ENCODE measurements around the gene IFNAR1.

DNA sequence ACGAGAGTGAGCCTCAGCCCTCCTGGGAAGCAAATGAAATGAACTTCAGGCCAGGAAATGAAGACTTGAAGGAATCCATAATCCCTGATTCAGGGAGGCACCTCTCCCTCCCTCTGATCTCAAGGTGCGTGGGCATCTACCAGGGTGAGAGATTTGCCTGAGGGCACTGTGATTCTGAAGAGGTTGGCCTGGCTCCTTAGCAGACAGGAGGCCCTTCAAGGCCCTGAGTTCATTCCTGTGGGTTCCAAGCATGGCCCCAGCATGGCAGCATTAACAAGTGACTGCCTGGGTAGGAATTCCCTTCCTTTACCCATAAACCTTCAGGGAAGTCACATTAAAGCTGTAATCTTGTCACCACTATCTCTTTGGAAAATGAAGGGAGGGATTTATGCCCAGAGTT lies 48.7 kb downstream of the IFNAR1 start:
- no peak for TF ChIP-seq EZH2 (IDR thresholded peaks at IDR 0.05; ENCODE audit: borderline replicate concordance, insufficient read depth, low read length, poor library complexity, severe bottlenecking)
- TF ChIP-seq, protein P1, sequence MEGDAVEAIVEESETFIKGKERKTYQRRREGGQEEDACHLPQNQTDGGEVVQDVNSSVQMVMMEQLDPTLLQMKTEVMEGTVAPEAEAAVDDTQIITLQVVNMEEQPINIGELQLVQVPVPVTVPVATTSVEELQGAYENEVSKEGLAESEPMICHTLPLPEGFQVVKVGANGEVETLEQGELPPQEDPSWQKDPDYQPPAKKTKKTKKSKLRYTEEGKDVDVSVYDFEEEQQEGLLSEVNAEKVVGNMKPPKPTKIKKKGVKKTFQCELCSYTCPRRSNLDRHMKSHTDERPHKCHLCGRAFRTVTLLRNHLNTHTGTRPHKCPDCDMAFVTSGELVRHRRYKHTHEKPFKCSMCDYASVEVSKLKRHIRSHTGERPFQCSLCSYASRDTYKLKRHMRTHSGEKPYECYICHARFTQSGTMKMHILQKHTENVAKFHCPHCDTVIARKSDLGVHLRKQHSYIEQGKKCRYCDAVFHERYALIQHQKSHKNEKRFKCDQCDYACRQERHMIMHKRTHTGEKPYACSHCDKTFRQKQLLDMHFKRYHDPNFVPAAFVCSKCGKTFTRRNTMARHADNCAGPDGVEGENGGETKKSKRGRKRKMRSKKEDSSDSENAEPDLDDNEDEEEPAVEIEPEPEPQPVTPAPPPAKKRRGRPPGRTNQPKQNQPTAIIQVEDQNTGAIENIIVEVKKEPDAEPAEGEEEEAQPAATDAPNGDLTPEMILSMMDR (IDR thresholded peaks at IDR 0.05; ENCODE audit: poor library complexity, severe bottlenecking) = no peak
